ENCODE results near the gene DZIP1.

- TF ChIP-seq FOXP2 (optimal IDR thresholded peaks at IDR 0.05; ENCODE audit: borderline replicate concordance, extremely low read depth, extremely low read length, insufficient read depth) (no peak), POLR2AphosphoS5 (IDR thresholded peaks at IDR 0.05; ENCODE audit: low read depth, low read length) (no peak), SIN3A (IDR thresholded peaks at IDR 0.05; ENCODE audit: borderline replicate concordance, insufficient read depth, low read length) (no peak), REST (IDR thresholded peaks at IDR 0.05; ENCODE audit: insufficient read depth in 1 of 2, low read depth in 2 of 2, low read length in 2 of 2) (no peak), TAF1 (IDR thresholded peaks at IDR 0.05; ENCODE audit: borderline replicate concordance, insufficient read depth, low read length) (no peak)
Measured at GRCh38 chr13:95614641-95615245, 29.8 kb downstream of the DZIP1 start.

Measured in PFSK-1 (cell line).